HPDE6-E6E7 (cell line): ENCODE measurements around the gene PTPRG.

Source experiments
- DNase-seq: peaks from one replicate; pipeline ENCODE4 v3.0.0; 2011; ENCODE audit warnings: missing footprints; ENCODE audit errors: extremely low spot score

Gene PTPRG

DNA sequence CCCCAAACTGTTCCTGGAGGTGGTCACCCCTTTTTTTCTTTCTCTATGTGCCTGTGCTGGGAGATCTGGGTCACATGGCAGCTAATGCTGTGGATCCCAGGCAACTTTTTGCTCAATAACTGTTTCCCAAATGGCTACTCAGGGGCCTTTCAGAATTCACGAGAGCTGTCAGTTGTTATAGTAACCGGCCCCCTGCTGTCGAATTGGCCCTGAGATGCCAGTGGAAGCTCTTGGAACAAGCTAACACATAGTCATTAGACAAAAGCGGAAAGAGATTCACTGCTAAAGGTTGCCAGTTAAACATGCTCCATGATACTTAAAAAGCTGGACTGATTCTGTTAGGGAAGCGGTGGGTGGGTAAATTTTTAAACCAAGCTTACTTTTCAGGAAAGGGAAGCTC, 667.8 kb downstream of the PTPRG start:
- DNase-seq: no peak

DNA sequence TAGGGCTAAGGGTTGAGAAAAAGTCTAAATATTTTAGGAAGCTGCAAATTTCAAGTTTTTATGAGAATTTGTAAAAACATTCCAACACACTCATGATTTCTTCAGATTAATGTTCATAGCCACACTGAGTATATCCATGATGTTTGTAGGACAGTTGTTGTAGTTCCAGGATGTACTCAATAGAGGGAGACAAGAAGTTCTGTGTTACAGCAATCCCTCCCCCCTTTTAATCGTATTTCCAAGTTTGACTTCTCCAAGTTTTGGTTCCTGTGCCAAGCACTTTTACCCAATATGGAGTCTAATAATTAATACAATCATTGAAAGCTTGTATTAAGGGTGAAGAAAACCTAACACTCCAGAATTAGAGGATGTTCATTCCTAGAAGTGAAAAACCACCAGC, 668.5 kb downstream of the PTPRG start:
- DNase-seq: no peak

DNA sequence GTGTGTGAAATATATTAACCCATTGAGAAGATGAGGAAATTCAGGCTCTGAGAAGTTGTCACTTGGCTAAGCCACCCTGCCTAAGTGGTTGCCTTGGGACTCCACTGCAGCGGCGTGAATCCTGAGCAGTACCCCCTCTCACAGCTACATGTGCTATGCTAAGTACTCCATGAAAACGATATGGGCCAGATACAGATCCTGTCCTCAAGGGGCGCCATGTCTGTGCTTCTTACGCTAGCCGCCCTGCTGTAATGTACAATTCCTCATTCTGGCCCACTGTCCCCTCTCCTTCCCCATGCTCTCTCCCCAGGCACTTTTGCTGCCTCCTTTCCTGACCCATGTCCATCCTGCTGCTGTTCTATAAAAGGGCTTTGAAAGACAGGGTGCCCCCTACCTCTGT, 671.7 kb downstream of the PTPRG start:
- no peak for DNase-seq

DNA sequence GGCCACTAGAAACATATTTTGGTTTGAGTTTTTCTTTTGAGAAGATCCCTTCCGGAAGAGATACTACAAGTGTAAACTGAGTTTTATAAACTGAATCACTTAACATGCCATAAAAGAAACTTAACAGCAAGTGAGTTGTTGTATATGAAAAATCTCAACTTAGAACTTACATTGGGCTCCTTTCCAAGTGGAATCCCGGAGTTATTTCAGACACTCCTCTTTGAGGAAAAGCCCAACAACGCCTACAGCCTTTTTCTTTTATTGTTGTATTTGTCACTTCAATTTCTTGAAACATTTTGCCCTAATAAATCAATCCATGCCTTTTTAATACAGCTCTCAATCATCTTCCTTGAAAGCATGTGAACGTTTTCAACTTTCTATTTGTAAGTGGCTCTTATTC, 674.6 kb downstream of the PTPRG start:
- DNase-seq: no peak

DNA sequence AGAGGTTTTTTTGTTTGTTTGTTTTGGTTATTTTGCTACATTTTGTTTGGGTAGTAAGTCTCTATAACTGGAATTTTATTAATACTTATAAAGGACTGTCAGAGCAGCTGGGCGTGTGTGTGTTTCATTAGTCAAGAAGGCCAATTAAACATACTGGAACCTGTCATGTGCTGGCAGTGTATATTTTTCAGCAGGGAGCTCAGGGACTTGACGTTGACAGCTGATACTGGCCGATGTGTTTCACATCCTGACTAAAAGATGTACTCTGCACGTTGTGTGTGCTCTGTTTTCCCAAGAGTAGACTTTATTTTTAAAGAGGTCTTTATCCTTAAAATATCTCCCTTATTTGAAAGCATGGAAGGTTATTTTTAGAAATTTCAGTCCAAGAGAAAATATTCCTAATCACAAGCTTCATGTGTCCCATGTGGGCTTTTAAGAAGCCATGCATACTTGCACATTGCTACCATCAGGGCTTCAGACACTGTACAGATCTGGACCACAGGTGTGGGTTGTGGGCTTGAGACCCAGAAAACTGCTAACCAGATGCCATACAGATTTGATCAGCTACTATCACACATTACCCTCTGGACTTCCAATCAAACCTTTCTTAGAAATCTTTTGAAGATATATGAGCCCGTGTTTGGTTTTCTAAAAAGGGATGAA, 676.0 kb downstream of the PTPRG start:
- no peak for DNase-seq

DNA sequence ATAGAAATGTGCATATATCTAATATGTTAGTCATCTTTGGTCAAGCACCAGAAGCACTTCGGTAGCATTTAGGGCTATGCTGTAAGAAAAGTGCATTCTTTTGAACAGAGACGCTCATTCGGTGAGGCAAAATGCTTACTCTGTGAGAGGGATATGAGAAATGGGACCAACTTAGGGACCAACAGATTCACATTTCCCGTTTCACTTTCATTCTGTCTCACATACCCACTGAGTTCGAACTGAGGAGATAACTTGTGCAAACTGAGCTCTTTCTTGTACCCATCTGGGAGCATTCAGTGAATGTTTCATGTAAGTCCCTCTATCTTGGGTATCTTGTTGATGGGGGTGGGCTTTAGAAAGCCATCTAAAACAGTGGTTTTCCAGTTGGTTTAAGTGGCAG, 676.6 kb downstream of the PTPRG start:
- no peak for DNase-seq

DNA sequence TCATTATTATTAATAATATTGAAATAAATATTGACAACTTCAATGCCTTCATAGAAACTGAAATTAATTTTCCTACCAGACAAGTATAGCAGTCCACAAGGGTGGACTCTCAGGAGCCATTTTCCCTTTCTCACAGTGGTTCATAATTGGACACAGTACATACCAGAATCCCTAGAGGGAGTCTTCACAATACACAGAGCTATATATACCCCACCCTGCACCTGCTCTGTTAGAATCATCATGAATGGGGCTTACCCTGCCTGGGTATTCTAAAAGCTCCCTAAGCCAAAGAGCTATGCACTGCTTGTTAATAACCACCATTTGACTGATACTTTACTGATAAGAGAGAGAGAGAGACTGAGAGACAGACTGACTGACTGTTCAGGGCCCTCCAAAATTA, 677.1 kb downstream of the PTPRG start:
- no peak for DNase-seq

DNA sequence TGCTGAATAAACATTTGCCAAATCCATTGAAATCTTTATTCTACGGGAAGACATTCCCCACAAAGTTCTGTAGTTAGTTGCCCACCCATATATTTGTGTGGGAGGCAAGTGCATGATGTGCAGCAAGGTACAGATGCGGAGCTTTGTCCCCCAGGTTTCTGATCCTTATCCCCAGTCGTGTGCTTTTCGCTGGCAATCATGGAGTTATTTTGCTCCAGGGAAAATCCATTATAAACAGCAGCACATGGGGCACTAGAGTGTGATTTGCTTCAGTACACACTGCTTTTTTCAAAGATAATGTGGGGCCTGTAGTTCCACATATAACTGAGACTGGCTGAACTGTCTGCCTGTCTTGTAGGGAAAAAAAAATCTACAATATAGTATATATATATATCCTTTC, 679.9 kb downstream of the PTPRG start:
- no peak for DNase-seq

DNA sequence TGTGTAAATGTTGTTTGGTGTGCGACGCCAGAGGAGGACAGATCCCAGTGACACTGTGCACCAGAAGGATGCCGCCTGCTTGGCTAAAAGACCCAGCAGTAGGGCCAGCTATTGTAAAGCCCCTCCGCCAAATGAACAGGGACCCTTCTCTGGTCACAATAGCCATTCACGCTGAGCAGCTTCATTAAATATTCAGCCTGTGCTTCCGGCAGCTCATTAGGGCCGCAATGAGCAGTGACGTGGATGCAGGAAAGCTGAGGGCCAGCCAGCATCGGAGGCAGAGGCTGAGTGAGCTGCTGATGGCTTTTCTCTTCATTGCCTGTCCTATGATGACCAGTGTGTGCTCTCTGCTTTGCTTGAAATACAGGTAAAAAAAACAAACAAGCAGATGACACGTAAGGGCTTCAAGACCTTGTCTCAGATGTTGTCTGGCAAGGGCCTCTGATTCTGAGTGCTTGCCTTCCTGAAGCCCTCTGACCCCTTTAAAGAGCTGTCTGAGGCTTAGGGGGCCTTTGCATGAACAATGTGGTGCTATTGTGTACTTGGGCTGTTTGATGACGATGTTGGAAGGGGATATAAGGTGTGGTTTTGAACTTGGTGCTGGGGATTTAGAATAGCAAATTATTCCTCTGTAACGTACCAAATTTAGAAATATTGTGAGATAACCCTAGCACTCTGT, 681.6 kb downstream of the PTPRG start:
- DNase-seq: no peak

DNA sequence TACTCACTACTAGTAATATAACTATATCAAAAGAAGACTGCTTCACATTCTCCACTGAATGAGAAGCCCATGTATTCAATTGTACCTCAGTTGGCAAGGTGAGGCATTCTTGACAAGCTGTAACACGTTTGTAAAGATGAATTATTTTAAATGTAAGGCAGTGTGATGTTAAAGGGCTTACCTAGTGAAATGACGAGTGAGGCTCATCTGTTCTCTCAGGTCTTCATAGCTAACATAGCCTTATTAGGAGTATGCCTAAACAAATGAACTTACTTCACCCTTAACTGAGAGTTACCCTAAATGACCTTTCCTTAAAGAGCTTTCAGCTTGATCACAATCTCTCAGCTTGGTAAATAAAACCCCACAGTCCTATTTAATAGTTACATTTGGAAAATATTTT, 684.7 kb downstream of the PTPRG start:
- DNase-seq: peak; percentile 1

DNA sequence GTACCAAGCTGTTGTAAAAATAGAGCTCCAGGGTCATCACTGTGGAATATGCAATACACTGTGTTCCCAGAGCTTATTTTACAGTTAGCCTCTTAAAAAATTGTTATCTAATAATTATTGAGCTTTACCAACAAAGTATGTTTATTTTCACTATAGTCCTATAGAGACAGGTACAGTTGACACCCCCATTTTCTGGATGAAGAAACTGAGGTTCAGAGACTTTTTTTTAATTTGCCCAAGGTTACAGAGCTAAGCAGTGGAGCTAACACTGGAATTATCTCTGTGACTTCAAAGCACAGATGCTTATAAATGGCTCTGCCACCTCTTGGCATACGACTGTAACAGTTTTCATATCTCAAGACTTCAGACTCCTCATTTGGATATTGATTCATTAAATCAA, 685.6 kb downstream of the PTPRG start:
- no peak for DNase-seq

DNA sequence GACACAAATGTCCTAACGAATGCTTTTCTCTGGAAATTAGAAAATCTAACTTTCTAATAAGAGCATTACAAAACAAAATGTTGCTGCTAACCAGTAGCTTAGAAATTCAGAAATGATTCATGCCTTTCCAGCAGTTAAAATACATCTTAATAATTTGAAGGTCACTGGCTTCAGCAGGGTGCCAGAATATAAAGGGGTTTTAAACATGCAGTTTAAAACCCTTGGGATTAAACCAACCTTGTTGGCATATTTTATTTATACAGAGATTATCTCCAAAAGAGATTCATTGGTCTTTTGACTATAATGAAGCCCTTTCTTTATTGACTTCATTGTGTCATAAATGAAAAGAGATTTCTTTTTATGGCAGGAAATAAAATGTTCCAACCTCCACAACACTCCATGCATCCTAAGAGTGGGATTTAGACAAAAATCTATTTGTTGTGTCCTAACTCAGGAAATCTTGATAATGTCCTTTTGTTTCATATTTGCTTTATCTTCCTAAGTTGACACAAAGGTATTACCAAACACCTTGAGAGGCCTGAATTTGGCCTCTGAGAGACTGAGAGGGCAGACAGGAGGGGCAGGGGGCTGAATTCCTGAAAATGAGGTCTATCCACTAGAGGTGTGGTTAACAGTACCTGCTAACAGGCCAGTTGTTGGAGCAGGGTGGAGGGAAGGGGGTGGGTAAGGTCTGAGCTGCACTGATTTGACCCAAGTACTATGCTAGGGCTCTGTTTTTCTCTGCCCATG, 687.5 kb downstream of the PTPRG start:
- DNase-seq: no peak

DNA sequence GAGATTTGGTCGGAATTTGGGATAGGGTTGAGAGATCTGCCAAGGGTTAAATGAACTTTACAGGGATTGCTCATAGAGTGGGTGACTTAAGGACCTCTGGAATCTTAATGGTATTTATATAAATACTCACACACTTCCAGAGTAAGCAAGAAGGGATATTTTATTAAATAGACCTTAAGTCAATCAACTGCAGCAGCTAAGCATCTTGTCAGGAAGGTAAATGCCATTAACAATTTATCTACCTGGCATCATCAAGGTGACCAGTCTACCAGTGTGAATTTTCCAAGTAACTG, 688.1 kb downstream of the PTPRG start:
- no peak for DNase-seq

DNA sequence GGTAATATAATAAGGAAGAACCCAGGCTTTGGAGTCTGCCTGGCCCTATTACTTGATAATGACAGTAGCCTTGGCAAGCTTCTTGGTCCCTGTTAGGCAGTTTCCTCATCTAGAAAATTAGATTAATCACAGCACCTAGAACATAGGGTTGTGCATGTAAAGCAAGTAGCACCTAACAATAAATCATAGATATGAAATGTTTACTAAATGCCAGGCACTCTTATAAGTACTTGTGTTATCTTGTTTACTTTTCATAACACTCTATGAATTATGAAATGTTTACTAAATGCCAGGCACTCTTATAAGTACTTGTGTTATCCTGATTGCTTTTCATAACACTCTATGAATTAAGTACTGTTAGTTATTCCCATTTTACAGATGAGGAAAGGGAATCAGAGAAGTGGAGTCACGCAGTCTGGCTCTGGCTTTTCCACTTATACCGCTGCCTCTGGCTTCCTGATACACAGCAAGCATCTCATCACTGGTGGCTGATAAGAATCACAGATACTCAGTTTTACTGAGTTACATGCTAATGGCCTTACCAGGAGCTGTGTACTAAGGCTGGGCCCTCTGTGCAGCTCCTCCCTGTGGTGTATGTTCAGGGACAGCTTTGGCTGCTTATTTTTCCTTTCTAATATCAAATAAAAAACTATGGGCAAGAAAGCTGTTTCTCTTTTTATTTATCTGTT, 688.6 kb downstream of the PTPRG start:
- no peak for DNase-seq

DNA sequence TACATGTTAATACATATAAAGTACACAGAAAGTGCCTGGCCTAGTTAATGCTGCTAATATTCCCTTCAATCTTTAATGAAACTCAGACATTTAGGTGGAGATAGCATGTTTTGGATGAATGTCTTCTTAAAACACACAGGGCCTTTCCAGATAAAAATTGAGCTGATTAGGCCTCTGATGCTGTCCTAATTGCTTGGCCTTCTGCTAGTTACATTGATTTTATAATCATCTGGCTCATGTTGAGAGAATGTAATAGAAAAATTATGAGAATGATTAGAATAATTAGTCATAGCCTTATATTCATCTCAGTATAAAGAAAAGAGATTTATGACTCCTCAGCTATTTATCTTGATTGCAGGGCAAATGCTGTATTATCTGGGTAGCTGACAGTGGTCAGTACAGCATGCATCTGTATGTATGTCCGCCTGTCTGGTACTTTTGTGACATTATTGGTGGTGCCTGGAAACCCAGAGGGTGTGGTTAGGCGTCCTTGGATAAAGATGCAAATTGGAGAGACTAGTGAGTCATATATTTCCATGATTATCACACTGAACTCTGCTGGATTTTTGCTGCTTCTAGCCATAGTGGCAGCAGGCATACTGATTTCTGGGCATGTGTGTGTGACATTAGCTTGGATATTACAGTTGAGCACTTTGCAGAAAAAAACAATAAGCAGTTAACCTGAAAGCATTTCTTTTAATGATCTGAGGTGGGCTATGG, 691.2 kb downstream of the PTPRG start:
- no peak for DNase-seq

DNA sequence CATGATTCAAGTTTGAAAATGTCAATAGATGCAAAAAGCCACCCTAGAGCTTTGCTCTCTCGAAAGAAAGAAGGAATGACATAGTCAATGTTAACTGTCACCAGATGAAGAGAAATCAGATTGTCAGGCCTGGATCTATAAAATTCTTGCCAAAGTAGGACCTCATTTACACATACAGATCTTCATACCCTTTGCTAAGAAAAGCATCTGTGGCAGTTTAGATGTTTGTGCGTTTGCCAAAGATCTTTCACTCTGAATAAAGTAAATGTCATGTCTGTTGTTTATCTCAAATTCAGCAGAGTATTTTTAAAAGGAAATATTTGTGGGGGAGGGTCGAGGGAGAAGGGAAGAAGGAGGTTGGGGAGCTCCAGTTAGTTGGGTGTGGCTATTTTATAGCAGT, 692.6 kb downstream of the PTPRG start:
- DNase-seq: no peak

DNA sequence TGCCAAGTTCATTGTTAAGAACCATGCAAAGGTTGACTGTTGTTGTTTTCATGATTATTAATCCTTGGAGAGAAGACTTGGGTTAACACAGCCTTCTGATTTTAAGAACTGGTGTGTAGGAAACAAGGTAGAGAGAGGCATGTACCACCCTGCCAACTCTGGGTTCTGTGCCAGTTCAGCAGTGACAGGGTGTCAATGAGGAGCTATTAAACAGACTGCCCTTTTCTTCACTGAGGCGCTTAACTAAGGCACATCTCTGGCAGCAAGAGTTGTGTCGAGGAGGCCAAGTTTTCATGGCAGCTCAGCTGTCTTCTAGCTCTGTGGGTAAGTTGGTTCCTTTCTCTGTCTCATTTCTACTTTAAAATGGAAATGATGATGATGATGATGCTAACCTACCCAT, 694.4 kb downstream of the PTPRG start:
- DNase-seq: no peak

DNA sequence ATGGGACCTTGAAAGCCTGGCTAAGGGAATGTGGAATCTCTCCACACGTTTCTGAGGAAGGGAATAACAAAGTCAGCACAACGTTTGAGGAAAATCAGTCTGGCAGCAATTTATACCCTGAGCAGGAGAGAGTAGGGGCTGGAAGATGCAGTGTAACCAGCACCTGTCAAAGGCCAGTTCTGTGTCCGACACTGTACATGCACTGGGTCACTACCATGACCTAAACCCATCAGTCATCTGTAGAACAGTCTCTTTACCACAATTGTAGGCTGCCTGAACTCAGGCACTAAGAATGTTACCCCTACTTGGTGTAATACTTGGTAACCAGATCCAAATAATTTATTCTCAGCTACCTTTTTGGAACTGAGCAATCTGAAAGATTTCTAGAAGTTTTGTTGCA, 698.6 kb downstream of the PTPRG start:
- no peak for DNase-seq

DNA sequence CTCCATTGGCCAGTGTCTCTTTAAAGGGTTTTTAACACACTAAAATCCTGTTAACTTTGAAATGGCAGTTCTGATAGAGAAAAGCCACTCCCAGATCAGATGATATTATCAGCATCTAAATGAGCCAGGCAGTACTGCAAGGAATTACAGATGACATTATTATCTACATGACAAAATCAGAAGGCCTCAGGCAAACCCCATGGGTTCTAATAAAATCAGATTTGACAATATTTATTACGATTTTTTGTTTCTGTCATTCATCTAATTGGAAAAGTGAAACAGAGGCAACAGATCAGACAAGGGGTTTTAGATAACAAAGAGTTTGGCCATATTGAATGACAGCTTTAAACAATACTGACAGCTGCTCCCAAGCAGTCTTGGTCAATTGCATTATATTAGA, 699.3 kb downstream of the PTPRG start:
- DNase-seq: no peak

DNA sequence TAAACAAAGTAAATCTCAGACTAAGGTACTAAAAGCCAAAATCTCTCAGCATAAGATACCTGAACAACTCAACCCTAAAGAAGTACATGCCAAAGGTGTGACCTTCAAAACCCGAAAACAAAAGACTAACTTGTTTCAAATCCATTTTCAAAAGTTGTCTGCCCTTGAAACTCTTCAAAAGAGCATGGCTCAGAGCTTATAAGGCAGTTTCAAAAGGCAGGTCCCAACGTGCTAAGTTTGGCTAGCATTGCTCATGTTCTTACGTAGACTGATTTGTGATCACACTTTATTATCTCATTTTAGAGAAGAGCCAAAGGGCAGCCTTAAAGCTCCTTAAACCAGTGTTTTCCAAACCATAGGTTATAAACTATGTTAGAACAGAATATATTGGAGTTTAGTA, 699.8 kb downstream of the PTPRG start:
- DNase-seq: peak; percentile 20

DNA sequence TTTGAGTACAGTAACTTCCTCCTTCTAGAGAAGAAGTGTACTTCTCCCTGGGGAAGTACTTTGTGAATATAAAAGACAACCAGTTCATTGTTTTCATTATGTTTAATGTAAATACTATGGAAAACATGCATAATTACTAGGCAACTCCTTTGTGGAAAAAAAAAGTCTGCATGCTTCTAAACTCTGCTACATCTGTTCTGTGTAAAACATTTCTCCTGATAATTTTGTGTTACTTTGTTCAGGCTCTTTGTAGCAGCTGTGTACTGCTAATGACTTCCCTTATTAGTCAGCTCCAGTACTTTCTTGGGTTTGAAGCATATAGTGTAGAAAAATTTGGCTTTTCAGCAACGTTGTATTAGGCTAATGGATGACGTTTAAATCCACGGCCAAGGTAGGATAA, 700.4 kb downstream of the PTPRG start:
- no peak for DNase-seq

DNA sequence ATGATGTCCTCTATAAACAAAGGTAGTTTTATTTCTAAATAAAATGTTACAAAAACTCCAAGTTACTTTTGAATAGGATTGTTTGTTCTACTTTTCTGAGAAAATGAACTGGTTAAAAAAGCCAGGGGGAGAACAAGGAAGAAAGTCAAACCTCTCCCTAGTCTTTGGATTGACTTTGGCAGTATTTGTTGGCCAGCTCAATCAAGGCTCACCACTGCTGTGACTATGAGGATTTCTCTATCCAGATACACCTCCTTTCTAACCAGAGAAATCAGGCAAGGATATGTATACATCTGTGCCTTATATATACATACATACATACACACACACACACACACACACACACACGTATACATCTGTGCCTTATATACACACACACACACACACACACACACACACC, 704.2 kb downstream of the PTPRG start:
- DNase-seq: no peak
